DMS79 treated with DMSO at 0.1 percent for 48 hours (cell line): ENCODE measurements around the gene KRT80.

Experiments
- DNase-seq: peaks from one replicate; lab custom pipeline; 2025; lab: John Stamatoyannopoulos, UW

The KRT80 gene

DNA sequence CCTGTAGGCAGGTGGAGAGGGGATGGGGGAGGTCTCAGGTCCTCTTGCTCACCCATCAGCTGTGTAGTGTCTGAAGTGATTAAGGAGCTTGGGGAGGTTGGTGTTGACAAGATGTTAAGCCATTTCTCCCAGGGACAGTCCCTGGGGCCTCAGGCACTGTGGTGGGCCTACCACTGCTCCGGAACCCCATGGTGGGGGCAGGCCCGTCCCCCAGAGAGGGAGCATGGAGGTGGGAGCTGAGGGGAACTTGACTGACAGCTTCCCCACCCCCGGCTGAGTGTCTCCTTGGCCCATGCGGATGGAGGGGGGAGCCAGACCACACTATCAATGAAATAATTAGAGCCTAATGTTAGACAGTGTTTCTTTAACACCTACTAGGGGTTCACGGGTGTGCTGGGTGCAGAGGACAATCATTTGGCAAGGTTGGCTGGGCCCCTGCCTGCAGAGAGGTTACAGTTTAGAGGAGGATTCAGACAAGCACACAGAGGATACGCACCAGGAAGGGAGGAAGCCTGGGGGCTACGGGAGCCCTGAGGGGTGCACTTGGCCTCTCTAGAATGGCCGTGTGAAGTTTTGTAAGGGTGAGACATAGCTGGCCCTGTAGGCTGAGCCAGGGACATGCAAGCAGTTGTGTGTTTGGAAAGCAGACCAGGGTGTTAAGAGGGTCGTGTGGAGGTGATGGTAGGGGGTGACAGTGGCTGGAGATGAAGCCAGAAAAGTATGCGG is 19.3 kb upstream of the KRT80 start:
- no peak for DNase-seq

DNA sequence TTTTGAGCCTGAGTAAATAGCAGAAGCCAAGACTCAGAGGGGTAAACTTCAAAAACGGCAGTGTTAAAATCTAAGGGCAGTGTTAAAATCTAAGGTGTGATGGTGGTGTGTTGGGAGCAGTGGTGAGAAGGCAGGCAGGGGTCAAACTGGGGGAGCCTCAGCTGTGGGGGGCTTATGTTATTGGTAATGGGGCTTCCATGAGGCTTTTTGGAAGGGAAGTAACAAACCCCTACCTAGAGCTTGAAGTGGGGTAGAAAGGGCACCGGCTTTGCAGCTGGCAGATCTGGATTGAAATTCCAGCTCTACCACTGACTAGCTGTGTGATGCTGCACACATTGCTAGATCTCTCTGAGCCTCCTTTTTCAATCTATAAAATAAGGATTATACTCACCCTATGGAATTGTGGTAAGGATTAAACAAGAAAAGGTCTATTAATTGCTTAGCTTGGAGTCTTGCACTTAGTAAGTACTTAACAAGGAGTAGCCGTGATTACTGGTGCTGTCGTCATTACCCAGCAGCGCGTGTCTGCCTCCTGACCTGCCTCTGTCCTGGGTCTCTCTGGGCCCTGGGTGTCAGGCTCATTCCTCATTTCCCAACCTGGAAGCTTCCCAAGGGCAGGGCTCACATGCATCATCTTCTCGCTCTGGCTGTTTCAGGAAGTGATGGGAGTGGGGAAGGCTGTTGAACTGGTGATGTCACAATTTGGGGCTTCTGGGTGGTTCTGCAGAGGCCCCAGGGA is 18.5 kb upstream of the KRT80 start:
- no peak for DNase-seq

- no peak for DNase-seq
Measured at GRCh38 chr12:52209321-52209720, 17.5 kb upstream of the KRT80 start.

DNA sequence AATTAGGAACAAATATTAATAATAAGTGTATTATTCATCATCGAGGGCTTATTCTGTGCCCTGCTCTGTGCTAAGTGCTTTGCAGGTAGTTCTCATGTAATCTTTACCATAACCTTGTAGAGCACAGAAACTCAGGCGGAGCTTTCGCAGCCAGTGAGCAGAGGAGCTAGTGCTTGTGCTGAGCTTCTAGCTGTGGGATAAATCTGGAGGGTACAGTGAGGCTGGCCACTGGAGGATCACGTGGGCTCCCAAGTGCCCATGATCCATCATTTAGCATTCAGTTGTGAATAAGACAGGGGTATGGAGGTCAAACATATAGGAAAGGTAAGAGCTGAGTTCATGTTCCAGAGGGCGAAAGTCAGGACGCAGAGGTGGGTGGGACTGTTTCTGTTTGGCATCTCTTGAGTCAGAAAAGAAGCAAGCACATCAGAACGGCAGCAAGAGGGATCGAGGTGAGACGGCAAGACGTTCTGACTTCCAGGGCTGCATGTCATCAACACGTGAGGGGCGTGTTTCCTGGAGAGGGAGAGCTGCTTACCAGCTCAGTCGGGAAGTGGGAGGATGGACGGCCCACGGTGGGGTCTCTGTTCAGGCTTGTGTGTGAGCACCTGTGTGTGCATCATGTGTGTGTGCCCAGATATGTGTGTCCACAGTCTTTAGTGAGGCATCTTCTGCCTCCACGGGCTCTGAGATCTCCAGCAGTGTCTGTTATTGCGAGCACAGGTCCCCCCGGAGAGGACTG is 16.8 kb upstream of the KRT80 start:
- DNase-seq = no peak

GRCh38 chr12:52207895-52208294 is 16.1 kb upstream of the KRT80 start:
- peak; percentile 78 for DNase-seq

- no peak for DNase-seq
Measured at GRCh38 chr12:52207106-52207505, 15.3 kb upstream of the KRT80 start.

DNA sequence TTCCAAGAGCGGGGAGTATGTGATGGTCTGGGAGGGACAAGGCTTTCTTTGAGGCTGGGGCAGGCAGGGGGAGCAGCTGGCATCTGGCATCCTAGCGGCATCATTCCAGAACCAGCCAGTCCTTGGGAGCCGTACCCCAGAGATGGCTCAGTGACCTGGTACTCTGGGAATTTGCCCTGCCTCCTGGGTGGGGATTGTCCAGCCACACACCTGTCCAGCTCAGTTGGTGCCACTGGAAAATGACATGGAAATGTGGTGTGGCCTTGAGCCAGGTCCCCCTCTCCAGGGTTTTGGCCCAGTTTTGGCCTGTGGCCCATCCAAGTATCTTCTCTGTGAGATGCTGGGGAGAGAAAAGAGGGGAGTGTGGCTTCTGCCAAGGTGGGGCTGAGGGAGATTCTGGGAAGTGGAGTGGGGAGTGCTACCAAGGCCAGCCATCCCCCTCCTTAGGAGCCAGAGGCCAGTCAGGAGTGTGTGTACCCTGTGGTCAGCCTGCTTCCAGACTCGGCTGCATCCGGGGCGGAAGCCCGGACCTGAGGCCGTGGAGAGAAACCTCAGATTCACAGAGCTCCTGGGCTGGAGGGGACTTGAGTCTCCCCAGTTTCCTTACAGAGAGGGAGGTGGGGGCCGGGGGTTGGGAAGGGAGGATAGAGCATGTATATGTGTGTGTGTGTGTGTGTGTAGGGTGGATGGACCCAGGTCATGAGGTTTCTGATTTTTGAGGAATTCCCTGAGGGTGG is 14.7 kb upstream of the KRT80 start:
- DNase-seq = no peak

DNA sequence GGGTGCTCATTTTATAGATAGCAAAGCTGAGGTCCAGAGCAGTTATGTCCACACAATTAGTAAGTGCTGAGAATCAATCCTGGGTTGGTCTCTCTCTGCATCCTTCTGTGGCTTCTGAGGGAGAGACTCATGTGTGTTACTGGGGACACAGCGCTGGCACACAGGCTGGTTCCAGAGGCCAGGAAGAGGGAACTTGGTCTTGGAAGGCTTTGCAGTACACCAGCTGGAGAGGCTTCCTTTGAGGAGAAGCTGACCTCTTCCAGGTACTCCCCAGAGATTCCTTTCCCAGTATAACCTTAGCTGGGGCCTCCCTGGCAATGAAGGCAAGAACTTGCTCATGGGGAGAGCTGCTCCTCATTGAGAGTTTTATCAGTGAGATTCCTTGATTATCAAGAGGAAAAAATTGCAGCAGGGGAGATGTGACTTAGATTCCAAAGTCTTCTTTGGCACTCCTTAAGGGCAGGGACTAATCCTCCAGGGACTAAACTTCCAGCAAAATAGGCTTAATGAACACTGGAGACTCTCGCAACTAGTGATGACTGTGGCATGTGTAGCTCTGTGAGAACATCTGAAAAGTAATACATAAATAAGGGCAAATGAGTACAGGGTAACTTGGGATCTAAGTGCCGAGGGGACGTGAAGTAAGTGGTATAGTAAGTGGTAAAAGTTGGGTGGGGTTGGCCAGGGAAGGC is 13.9 kb upstream of the KRT80 start:
- no peak for DNase-seq

DNA sequence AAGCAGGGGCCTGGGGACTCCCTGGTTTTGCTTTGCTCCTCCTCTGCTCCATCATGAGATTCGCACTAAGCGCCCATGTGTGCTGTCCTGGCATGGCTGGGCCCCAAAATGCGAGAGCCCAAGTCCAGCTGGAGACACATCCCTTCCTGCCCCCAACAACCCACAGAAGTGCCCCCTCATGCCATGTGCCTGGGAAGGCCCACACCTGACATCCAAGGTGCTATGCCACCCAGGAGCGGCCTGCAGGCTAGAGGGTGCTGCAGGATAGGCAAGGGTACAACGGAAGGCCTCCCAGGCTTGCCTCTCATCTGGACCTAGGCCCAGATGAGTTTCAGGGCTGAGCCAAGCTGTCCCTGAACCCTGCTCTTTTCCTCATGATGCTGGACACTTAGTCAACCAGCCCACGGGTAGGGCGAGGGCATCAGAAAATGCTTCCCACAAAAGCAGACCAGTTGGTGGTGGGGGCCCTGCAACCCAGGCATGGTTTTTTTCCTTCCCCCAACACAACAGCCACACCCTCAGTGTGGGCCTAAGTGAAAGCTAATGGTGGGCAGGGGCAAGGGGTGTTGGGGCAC is 13.2 kb upstream of the KRT80 start:
- DNase-seq = no peak

- no peak for DNase-seq
Measured at GRCh38 chr12:52204095-52204930, 12.5 kb upstream of the KRT80 start.

- no peak for DNase-seq
Measured at GRCh38 chr12:52203079-52203921, 11.5 kb upstream of the KRT80 start.

- no peak for DNase-seq
Measured at GRCh38 chr12:52202361-52203078, 10.7 kb upstream of the KRT80 start.

- DNase-seq = no peak
Measured at GRCh38 chr12:52201451-52201839, 9.6 kb upstream of the KRT80 start.

DNA sequence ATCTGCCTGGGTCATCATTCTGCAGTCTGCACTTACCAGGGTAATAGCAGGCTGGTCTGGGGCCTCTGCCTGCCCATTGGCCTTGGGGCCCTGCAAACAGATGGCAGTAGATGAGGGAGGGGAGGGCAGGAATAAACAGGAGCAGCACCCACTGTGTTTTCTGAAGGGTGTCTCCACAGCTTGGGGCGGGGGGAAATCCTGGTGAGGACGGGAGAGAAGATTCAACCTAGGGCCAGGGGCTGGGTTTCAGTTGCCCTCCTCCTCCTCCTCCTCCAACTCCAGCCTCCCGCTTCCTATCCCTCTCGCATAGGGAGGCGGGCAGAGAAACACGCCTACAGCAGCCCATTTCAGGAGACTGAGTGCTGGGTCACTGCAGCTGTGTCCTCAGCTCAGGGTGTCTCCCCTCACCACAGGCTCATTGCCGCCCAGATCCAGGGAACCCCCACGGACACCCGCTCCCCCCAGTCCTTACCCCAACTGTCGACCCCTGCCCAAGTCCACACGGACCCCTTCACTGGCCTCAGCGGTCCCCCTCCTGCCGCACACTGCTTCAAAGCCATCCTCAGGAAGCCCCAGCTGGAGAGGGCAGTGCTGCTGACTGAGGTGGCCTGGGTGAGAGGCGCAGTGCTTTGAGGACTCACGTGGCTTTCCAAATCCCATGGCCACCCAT is 9.1 kb upstream of the KRT80 start:
- DNase-seq = no peak

DNA sequence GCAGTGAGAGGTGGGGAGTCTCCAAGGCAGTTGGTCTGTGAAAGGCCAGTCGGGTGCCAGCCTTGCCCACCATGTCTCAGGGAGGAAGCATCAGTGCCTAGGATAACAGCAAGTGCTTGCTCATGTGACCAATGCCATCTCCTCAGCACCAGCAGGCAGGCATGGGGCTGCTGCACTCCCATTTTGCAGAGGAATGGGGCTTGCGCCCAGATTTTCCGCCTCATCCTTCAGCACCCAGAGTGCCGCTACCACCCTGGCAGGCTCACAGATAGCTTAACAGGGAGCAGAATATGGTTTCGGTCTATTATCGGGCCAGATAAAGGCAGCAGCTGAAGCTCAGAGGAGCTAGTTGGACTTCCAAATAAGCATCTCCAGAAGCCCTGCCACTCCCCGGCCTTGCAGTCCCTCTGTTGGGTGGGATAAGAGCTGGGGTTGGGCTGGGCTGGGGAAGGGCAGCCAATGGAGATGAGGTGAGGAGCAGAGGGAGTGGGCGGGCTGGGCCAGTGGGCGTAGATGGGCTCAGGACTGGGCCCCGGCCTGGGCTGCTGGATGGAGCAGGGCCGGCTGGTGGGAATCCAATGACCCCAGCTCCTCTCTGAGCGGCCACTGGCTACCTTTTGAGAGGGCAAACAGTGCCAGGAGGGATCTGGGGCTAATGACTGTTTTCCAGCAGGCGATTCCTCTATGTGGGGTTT is 8.4 kb upstream of the KRT80 start:
- DNase-seq = no peak

DNA sequence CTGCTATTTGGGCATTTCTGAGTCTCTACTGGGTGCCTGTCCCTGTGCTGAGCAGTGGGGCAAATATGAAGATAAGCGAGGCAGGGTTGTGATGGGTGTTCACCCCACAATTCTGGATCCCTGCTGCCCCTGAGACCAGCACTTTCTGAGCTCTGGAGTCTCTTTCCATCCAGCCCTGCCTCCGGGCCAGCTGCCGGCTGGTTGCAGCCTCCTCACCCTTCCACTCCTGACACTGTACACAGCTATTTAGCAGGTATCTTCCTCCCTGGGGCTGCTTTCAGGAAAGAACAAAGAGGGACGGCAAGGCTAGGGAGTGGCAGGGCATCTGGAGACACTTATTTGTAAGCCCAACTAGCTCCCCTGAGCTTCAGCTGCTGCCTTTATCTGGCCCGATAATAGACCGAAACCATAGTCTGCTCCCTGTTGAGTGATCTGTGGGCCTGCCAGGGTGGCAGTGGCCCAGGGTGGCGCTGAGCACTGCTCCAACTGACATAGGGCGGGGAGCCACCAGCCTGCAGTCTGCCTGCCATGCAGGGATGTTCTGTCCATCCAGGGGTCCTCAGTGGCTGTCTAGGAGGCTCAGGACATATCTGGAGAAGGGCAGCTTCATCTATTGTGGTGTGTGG is 7.6 kb upstream of the KRT80 start:
- DNase-seq = no peak
